HepG2 (cell line): Measurements from ENCODE around the gene RGS19. TPM values are rescaled to one million over a fixed set of nuclear protein-coding genes. Genes with fewer than 3 reads are reported as not detected.
A peak's percentile ranks its signal among the peaks of the same experiment; 100 is the strongest.

Source experiments
- EP300 ChIP-seq, 3 experiments: sonication (generic) in 1 of 3; formaldehyde crosslinking in 1 of 3; IDR thresholded peaks; 2 replicates each; pipeline versions ENCODE4 v1.5.1 to v1.6.1; 2011 to 2020; ENCODE audit warnings: low read depth in 2 of 3, low read length in 2 of 3, borderline replicate concordance in 1 of 3, improper control_type of control experiment in 1 of 3, mild to moderate bottlenecking in 1 of 3, missing genetic modification reagents in 1 of 3, moderate library complexity in 1 of 3
- HNRNPK ChIP-seq: fragments of 200-400 bp; formaldehyde crosslinking; IDR thresholded peaks from 2 replicates; pipeline ENCODE4 v1.6.1; 2018; ENCODE audit warnings: low read length, low read depth, moderate library complexity, mild to moderate bottlenecking; ENCODE audit not compliant: poor library complexity, severe bottlenecking
- MYNN ChIP-seq: sonication (generic); formaldehyde crosslinking; IDR thresholded peaks from 2 replicates; pipeline ENCODE4 v1.4.0; 2020; ENCODE audit warnings: mild to moderate bottlenecking, low read depth, missing genetic modification reagents
- NFKBIZ ChIP-seq: IDR thresholded peaks from 2 replicates; pipeline ENCODE4 v1.6.1; 2018; ENCODE audit warnings: missing genetic modification reagents, missing compliant biosample characterization
- RXRB ChIP-seq: IDR thresholded peaks from 2 replicates; pipeline ENCODE4 v1.6.1; 2016; ENCODE audit warnings: borderline replicate concordance, missing genetic modification reagents, missing compliant biosample characterization
- ZFP37 ChIP-seq: sonication (generic); formaldehyde crosslinking; IDR thresholded peaks from 2 replicates; pipeline ENCODE4 v1.4.0; 2020; ENCODE audit warnings: missing genetic modification reagents, borderline replicate concordance
- ZNF205 ChIP-seq: IDR thresholded peaks from 2 replicates; pipeline ENCODE4 v1.6.1; 2018; ENCODE audit warnings: missing biosample characterization, missing genetic modification reagents
- ZNF333 ChIP-seq: sonication (generic); formaldehyde crosslinking; IDR thresholded peaks from 2 replicates; pipeline ENCODE4 v1.4.0; 2020; ENCODE audit warnings: mild to moderate bottlenecking, missing genetic modification reagents, borderline replicate concordance
- ZNF891 ChIP-seq: sonication (generic); formaldehyde crosslinking; IDR thresholded peaks from 2 replicates; pipeline ENCODE4 v1.5.0; 2020; ENCODE audit warnings: mild to moderate bottlenecking, missing genetic modification reagents
- polyA plus RNA-seq, 8 experiments: library from polyadenylated mRNA; depleted of rRNA in 3 of 8; stranded (reverse) in 7 of 8; unstranded in 1 of 8; fragments of >200 nt; fragmentation: Illumina TruSeq in 4 of 8; extraction: Trizol in 4 of 8; gene quantifications; 2 replicates each; pipeline versions ENCODE4 v1.2.1 to v1.2.3, GENCODE V29; 2011 to 2016; ENCODE audit warnings: low read depth in 4 of 8, missing spikeins in 1 of 8, mixed read lengths in 1 of 8; ENCODE audit not compliant: insufficient read depth in 1 of 8
- total RNA-seq, 5 experiments: library from RNA; depleted of rRNA; stranded (reverse); fragments of >200 nt; fragmentation: Illumina TruSeq; extraction: Trizol; gene quantifications; 2 replicates each; pipeline ENCODE4 v1.2.3, GENCODE V29; 2016; ENCODE audit warnings: low read depth in 1 of 5
- TF ChIP-seq, protein P1 (sequence below): sonication (generic); formaldehyde crosslinking; IDR thresholded peaks from 2 replicates; pipeline ENCODE4; 2020; ENCODE audit warnings: missing genetic modification reagents, mild to moderate bottlenecking, borderline replicate concordance
- TF ChIP-seq, protein P2 (sequence below): IDR thresholded peaks from 2 replicates; pipeline ENCODE4 v1.6.1; 2016; ENCODE audit warnings: low read depth, missing genetic modification reagents, missing compliant biosample characterization
- TF ChIP-seq, protein P3 (sequence below): sonication (generic); formaldehyde crosslinking; IDR thresholded peaks from 2 replicates; pipeline ENCODE4 v1.8.1; 2023; ENCODE audit warnings: mild to moderate bottlenecking, missing genetic modification reagents
- TF ChIP-seq, protein P4 (sequence below): sonication (generic); formaldehyde crosslinking; conservative IDR thresholded peaks from 2 replicates; pipeline ENCODE4 v1.4.0; 2020; ENCODE audit warnings: missing genetic modification reagents

Gene RGS19
- total and polyA plus RNA-seq, 2 of the 13 experiments (the other 11 are each of a cell fraction or from before 2014, with no cell fraction given) = 10.7 to 11.9 TPM

DNA sequence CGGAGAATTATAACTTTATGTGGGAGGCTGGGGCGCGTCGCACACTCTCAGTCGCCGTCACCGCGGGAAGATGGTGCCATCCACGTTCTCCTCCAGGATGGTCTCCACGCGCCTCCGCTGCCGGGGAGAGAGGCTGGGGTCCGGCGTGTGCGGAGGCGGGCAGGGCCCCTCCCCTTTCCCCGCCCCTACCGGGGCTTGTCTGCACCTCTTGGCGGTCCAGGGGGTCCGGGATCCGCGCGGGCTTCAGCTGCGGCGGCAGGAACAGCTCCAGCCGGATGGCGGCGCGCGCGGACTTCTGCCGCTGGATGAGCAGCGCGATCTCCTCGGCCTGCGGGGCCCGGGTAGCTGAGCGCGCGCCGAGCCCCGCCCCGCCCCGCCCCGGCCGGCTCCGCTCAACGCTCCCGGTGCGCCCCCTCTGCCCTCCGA lies 4.1 kb upstream of the RGS19 start (continued):
- TF ChIP-seq EP300 (IDR thresholded peaks at IDR 0.05; ENCODE audit: low read depth in 2 of 2, low read length in 2 of 2) (0 out of 4 replicates have a peak, but pooled peaks of 1 of the 2 experiments have one; percentile 20), EP300 (CRISPR knock-in tag; IDR thresholded peaks at IDR 0.05; ENCODE audit: borderline replicate concordance) (0 out of 2 replicates have a peak, but pooled peaks have one; percentile 33), ZNF333 (CRISPR knock-in tag) (peak; percentile 21; the same call in 1 of the 2 replicates), ZNF205 (peak; percentile 59; the same call in 1 of the 2 replicates), MYNN (CRISPR knock-in tag) (no peak), ZFP37 (CRISPR knock-in tag) (no peak), NFKBIZ (CRISPR knock-in tag) (peak; percentile 45; the same call in 1 of the 2 replicates), ZNF891 (peak; percentile 88), RXRB (peak; percentile 29; the same call in 1 of the 2 replicates), HNRNPK (peak; percentile 41)
- TF ChIP-seq, protein P1, sequence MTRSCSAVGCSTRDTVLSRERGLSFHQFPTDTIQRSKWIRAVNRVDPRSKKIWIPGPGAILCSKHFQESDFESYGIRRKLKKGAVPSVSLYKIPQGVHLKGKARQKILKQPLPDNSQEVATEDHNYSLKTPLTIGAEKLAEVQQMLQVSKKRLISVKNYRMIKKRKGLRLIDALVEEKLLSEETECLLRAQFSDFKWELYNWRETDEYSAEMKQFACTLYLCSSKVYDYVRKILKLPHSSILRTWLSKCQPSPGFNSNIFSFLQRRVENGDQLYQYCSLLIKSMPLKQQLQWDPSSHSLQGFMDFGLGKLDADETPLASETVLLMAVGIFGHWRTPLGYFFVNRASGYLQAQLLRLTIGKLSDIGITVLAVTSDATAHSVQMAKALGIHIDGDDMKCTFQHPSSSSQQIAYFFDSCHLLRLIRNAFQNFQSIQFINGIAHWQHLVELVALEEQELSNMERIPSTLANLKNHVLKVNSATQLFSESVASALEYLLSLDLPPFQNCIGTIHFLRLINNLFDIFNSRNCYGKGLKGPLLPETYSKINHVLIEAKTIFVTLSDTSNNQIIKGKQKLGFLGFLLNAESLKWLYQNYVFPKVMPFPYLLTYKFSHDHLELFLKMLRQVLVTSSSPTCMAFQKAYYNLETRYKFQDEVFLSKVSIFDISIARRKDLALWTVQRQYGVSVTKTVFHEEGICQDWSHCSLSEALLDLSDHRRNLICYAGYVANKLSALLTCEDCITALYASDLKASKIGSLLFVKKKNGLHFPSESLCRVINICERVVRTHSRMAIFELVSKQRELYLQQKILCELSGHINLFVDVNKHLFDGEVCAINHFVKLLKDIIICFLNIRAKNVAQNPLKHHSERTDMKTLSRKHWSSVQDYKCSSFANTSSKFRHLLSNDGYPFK = 0 out of 2 replicates have a peak, but pooled peaks have one; percentile 28
- TF ChIP-seq, protein P2, sequence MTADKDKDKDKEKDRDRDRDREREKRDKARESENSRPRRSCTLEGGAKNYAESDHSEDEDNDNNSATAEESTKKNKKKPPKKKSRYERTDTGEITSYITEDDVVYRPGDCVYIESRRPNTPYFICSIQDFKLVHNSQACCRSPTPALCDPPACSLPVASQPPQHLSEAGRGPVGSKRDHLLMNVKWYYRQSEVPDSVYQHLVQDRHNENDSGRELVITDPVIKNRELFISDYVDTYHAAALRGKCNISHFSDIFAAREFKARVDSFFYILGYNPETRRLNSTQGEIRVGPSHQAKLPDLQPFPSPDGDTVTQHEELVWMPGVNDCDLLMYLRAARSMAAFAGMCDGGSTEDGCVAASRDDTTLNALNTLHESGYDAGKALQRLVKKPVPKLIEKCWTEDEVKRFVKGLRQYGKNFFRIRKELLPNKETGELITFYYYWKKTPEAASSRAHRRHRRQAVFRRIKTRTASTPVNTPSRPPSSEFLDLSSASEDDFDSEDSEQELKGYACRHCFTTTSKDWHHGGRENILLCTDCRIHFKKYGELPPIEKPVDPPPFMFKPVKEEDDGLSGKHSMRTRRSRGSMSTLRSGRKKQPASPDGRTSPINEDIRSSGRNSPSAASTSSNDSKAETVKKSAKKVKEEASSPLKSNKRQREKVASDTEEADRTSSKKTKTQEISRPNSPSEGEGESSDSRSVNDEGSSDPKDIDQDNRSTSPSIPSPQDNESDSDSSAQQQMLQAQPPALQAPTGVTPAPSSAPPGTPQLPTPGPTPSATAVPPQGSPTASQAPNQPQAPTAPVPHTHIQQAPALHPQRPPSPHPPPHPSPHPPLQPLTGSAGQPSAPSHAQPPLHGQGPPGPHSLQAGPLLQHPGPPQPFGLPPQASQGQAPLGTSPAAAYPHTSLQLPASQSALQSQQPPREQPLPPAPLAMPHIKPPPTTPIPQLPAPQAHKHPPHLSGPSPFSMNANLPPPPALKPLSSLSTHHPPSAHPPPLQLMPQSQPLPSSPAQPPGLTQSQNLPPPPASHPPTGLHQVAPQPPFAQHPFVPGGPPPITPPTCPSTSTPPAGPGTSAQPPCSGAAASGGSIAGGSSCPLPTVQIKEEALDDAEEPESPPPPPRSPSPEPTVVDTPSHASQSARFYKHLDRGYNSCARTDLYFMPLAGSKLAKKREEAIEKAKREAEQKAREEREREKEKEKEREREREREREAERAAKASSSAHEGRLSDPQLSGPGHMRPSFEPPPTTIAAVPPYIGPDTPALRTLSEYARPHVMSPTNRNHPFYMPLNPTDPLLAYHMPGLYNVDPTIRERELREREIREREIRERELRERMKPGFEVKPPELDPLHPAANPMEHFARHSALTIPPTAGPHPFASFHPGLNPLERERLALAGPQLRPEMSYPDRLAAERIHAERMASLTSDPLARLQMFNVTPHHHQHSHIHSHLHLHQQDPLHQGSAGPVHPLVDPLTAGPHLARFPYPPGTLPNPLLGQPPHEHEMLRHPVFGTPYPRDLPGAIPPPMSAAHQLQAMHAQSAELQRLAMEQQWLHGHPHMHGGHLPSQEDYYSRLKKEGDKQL (CRISPR knock-in tag) = peak; percentile 43; the same call in 1 of the 2 replicates
- TF ChIP-seq, protein P3, sequence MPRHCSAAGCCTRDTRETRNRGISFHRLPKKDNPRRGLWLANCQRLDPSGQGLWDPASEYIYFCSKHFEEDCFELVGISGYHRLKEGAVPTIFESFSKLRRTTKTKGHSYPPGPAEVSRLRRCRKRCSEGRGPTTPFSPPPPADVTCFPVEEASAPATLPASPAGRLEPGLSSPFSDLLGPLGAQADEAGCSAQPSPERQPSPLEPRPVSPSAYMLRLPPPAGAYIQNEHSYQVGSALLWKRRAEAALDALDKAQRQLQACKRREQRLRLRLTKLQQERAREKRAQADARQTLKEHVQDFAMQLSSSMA = peak; percentile 69; the same call in 1 of the 2 replicates
- TF ChIP-seq, protein P4, sequence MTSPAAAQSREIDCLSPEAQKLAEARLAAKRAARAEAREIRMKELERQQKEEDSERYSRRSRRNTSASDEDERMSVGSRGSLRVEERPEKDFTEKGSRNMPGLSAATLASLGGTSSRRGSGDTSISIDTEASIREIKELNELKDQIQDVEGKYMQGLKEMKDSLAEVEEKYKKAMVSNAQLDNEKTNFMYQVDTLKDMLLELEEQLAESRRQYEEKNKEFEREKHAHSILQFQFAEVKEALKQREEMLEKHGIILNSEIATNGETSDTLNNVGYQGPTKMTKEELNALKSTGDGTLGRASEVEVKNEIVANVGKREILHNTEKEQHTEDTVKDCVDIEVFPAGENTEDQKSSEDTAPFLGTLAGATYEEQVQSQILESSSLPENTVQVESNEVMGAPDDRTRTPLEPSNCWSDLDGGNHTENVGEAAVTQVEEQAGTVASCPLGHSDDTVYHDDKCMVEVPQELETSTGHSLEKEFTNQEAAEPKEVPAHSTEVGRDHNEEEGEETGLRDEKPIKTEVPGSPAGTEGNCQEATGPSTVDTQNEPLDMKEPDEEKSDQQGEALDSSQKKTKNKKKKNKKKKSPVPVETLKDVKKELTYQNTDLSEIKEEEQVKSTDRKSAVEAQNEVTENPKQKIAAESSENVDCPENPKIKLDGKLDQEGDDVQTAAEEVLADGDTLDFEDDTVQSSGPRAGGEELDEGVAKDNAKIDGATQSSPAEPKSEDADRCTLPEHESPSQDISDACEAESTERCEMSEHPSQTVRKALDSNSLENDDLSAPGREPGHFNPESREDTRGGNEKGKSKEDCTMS = peak; percentile 65; the same call in 1 of the 2 replicates
